Tibial nerve (tissue), 4 donors: ENCODE measurements around the gene MYH16.

Experiments
- EP300 ChIP-seq, 2 donors: sonication (generic); formaldehyde crosslinking; IDR thresholded peaks; one replicate each; pipeline ENCODE4 v1.6.1; 2017; ENCODE audit warnings: antibody characterized with exemption in 2 of 2, mild to moderate bottlenecking in 1 of 2
- POLR2A ChIP-seq, 2 donors: fragments of 450-650 bp; IDR thresholded peaks; one replicate each; pipeline ENCODE4 v1.6.1; 2017; ENCODE audit warnings: antibody characterized with exemption in 2 of 2, mild to moderate bottlenecking in 2 of 2, moderate library complexity in 2 of 2
- TF ChIP-seq, protein P1 (sequence below), 5 experiments: fragments of 200-600 bp in 3 of 5; fragments of 450-650 bp in 2 of 5; sonication (generic) in 3 of 5; IDR thresholded peaks; one replicate each; pipeline ENCODE4 v1.5.1; 2016 to 2019; ENCODE audit warnings: antibody characterized with exemption in 5 of 5, mild to moderate bottlenecking in 3 of 5, moderate library complexity in 2 of 5

DNA sequence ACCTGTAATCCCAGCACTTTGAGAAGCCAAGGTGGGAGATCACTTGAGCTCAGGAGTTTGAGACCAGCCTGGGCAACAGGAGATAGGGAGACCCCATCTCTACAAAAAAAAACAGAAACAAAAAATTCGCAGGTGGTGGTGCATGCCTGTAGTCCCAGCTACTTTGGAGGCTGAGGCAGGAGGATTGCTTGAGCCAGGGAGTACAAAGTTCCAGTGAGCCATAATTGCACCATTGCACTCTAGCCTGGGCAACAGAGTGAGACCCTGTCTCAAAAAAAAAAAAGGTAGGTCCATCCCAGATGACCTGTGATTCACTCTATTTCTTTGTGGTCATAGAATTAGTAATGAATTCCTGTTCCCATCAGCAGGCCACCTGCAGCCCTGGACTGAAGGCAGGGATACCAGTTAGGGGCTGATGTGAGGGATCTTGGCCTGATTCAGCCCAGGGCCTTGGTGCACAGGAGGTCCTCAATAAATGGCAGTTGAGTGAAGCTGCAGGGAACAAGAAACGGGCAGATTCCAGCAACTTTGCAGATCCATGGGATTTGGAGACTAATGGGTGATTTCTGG lies at the start of gene MYH16:
- TF ChIP-seq, protein P1, sequence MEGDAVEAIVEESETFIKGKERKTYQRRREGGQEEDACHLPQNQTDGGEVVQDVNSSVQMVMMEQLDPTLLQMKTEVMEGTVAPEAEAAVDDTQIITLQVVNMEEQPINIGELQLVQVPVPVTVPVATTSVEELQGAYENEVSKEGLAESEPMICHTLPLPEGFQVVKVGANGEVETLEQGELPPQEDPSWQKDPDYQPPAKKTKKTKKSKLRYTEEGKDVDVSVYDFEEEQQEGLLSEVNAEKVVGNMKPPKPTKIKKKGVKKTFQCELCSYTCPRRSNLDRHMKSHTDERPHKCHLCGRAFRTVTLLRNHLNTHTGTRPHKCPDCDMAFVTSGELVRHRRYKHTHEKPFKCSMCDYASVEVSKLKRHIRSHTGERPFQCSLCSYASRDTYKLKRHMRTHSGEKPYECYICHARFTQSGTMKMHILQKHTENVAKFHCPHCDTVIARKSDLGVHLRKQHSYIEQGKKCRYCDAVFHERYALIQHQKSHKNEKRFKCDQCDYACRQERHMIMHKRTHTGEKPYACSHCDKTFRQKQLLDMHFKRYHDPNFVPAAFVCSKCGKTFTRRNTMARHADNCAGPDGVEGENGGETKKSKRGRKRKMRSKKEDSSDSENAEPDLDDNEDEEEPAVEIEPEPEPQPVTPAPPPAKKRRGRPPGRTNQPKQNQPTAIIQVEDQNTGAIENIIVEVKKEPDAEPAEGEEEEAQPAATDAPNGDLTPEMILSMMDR (IDR thresholded peaks at IDR 0.05): no peak
- TF ChIP-seq POLR2A (IDR thresholded peaks at IDR 0.05): no peak
- TF ChIP-seq EP300 (IDR thresholded peaks at IDR 0.05): no peak
